Loucy (cell line): ENCODE measurements around the gene TBX3.

Source experiments
- H2AFZ ChIP-seq: fragments of 200-600 bp; sonication (generic); 2 replicates; pipeline ENCODE4 v1.6.0; 2016; ENCODE audit warnings: antibody characterized with exemption, mild to moderate bottlenecking, low read length, moderate library complexity
- H3F3A ChIP-seq: fragments of 200-600 bp; 2 replicates; pipeline ENCODE4 v1.6.0; 2016; ENCODE audit warnings: antibody characterized with exemption, low read depth, mild to moderate bottlenecking
- H3K27me3 ChIP-seq: fragments of 200-600 bp; sonication (generic); 2 replicates; pipeline ENCODE4 v1.6.1; 2014; ENCODE audit warnings: low read length, mild to moderate bottlenecking; ENCODE audit not compliant: insufficient read depth, poor library complexity, severe bottlenecking
- H3K36me3 ChIP-seq: fragments of 200-600 bp; sonication (generic); 2 replicates; pipeline ENCODE4 v1.6.1; 2016; ENCODE audit warnings: low read length; ENCODE audit not compliant: insufficient read depth
- H3K4me1 ChIP-seq: fragments of 200-600 bp; sonication (generic); 2 replicates; pipeline ENCODE4 v1.5.1; 2014; ENCODE audit warnings: low read length, mild to moderate bottlenecking; ENCODE audit not compliant: insufficient read depth, poor library complexity, severe bottlenecking
- H3K4me2 ChIP-seq: fragments of 200-600 bp; sonication (generic); 2 replicates; pipeline ENCODE4 v1.6.0; 2014; ENCODE audit warnings: antibody characterized with exemption, low read length, low read depth, mild to moderate bottlenecking; ENCODE audit not compliant: poor library complexity, severe bottlenecking
- H3K4me3 ChIP-seq: fragments of 200-600 bp; sonication (generic); 2 replicates; pipeline ENCODE4 v1.5.1; 2014; ENCODE audit warnings: low read length, mild to moderate bottlenecking, mixed read lengths; ENCODE audit not compliant: poor library complexity, severe bottlenecking
- H3K79me2 ChIP-seq: fragments of 200-600 bp; sonication (generic); 2 replicates; pipeline ENCODE4 v1.6.1; 2014; ENCODE audit warnings: low read length; ENCODE audit not compliant: insufficient read depth
- H3K9ac ChIP-seq: fragments of 200-600 bp; sonication (generic); 2 replicates; pipeline ENCODE4 v1.6.0; 2014; ENCODE audit warnings: mild to moderate bottlenecking, low read depth, low read length, moderate library complexity; ENCODE audit not compliant: poor library complexity, severe bottlenecking
- H3K9me2 ChIP-seq: fragments of 200-600 bp; sonication (generic); replicated peaks from 2 replicates; pipeline ENCODE4 v1.6.1; 2016; ENCODE audit warnings: low read depth, low read length, mixed read lengths
- H3K9me3 ChIP-seq: fragments of 200-600 bp; sonication (generic); 2 replicates; pipeline ENCODE4 v1.6.1; 2014; ENCODE audit warnings: mild to moderate bottlenecking, antibody characterized with exemption, low read length, low read depth; ENCODE audit not compliant: insufficient read depth
- H4K20me1 ChIP-seq: fragments of 200-600 bp; sonication (generic); 2 replicates; pipeline ENCODE4 v1.6.0; 2014; ENCODE audit warnings: antibody characterized with exemption, low read length, mild to moderate bottlenecking; ENCODE audit not compliant: insufficient read depth, poor library complexity, severe bottlenecking
- EZH2phosphoT487 ChIP-seq: fragments of 200-600 bp; IDR thresholded peaks from 2 replicates; pipeline ENCODE4 v1.6.1; 2018; ENCODE audit warnings: antibody characterized with exemption, mild to moderate bottlenecking, moderate library complexity, borderline replicate concordance
- TF ChIP-seq, protein P1 (sequence below): fragments of 200-600 bp; sonication (generic); conservative IDR thresholded peaks from 2 replicates; pipeline ENCODE4 v1.5.1; 2014; ENCODE audit warnings: mild to moderate bottlenecking, antibody characterized with exemption, low read length

The TBX3 gene

DNA sequence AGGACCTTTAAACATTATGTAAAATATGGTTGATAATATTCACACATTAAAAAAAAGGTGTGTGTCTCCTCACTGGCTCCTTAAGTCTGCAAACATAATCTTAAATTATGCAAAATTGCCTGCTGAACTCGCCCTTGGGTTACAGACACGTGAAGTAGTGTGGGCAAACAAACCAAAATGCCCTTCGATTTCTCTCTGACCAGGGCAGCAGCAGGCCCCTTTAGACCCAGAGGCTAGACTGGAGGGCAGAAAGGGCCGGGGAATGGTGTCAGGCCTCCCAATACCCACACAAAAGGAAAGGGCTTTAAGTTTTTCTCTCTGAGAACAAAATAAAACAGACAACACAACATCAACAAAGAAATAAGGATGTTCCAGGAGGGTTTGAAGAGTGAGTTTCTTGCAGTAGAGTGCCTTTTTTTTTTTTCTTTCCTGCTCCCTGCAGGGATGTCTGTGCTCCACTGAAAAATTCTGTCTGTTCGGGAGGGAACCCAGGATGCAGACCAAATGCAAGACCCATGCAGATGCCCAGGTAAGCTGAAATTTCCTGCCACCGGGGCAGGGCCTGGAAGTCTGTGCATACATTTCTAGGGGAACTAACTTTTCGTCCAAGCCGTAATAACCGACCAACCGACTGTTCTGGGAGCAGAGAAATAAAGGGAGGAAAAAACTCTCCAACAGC, 1.7 kb downstream of the TBX3 start:
- TF ChIP-seq EZH2phosphoT487 = no peak
- TF ChIP-seq, protein P1, sequence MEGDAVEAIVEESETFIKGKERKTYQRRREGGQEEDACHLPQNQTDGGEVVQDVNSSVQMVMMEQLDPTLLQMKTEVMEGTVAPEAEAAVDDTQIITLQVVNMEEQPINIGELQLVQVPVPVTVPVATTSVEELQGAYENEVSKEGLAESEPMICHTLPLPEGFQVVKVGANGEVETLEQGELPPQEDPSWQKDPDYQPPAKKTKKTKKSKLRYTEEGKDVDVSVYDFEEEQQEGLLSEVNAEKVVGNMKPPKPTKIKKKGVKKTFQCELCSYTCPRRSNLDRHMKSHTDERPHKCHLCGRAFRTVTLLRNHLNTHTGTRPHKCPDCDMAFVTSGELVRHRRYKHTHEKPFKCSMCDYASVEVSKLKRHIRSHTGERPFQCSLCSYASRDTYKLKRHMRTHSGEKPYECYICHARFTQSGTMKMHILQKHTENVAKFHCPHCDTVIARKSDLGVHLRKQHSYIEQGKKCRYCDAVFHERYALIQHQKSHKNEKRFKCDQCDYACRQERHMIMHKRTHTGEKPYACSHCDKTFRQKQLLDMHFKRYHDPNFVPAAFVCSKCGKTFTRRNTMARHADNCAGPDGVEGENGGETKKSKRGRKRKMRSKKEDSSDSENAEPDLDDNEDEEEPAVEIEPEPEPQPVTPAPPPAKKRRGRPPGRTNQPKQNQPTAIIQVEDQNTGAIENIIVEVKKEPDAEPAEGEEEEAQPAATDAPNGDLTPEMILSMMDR = no peak
- no peaks in the 10 kb centered on the region for H3K79me2 ChIP-seq
- no peak overlapping the region for H2AFZ ChIP-seq
- no peak overlapping the region for H3K9ac ChIP-seq
- no peak overlapping the region for H3K4me2 ChIP-seq
- no peaks in the 10 kb centered on the region for H4K20me1 ChIP-seq
- H3K4me3 ChIP-seq = no peak overlapping the region
- H3F3A ChIP-seq = no peaks in the 10 kb centered on the region
- no peaks in the 10 kb centered on the region for H3K36me3 ChIP-seq
- no peaks in the 10 kb centered on the region for H3K4me1 ChIP-seq
- H3K9me2 ChIP-seq = no peaks in the 10 kb centered on the region
- peaks cover 6% of the 10 kb centered on the region; the same call in 1 of the 2 replicates for H3K9me3 ChIP-seq
- H3K27me3 ChIP-seq = no peaks in the 10 kb centered on the region

DNA sequence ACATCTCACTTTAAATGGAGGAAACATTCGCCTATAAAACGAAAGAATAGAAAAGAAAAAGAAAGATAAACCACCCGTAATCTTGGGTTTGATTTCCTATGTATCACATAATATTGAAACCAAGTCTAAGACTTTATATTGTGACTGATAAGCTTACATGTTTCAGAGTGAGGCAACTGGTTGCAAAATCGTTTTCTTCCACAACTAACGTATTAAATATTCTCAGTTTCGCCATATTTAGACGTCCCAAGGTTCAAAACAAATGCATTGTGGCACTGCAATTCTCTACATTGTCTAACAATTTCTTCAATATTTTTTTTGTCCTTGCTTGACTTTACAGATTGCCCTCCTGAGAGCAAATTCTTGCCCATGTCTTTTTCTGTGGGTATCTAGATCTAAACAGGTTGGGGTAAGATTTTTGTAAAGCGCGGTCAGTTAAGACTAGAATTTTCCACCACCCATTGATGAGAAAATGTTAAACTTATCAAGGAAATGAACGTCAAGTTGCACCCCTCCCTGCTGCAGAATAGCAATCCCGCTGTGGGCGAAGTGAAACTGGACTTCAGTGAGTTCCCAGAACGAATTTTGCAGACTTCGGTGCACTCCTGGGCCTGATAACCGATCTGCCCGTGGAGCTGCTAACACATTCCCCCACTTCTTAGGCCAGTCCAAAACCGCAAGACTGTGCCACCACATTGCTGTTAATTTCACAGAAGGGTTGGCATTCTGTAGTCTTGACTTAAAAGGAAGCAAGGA, 2.7 kb downstream of the TBX3 start:
- Histone ChIP-seq H3F3A (no peaks in the 10 kb centered on the region), H3K4me2 (no peak overlapping the region), H3K79me2 (no peaks in the 10 kb centered on the region), H3K9me3 (peaks cover 6% of the 10 kb centered on the region; the same call in 1 of the 2 replicates), H3K4me3 (no peak overlapping the region), H2AFZ (no peak overlapping the region), H3K9me2 (no peaks in the 10 kb centered on the region), H3K36me3 (no peaks in the 10 kb centered on the region), H3K27me3 (no peaks in the 10 kb centered on the region), H3K9ac (no peak overlapping the region), H4K20me1 (no peaks in the 10 kb centered on the region), H3K4me1 (no peaks in the 10 kb centered on the region)
- TF ChIP-seq, protein P1 = no peak
- no peak for TF ChIP-seq EZH2phosphoT487

DNA sequence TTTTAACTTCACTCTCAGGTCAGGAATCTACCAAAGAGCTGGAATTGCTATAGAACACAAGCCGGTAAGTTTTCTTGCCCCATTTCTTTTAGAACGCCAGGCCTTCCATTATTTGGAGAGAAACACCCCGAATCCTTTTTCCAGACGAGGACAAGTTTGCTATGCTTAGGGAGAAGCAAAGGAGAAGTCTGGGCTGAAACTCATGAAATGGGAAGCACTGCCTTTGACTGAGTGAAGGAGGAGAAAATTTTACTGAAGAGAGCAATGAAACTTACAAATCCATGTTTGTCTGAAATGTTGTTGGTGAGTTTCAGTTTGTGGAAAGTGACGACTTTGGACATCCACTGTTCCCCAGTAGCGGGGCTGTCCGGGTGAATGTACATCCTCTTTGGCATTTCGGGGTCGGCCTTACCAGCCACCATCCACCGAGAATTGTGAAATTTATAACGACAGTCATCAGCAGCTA, 3.3 kb downstream of the TBX3 start:
- no peaks in the 10 kb centered on the region for H3K27me3 ChIP-seq
- no peak overlapping the region for H3K4me3 ChIP-seq
- no peak overlapping the region for H3K4me2 ChIP-seq
- no peaks in the 10 kb centered on the region for H3K4me1 ChIP-seq
- H3K9ac ChIP-seq = no peak overlapping the region
- no peaks in the 10 kb centered on the region for H3K9me2 ChIP-seq
- TF ChIP-seq EZH2phosphoT487 = no peak
- TF ChIP-seq, protein P1 = no peak
- H4K20me1 ChIP-seq = no peaks in the 10 kb centered on the region
- H3K9me3 ChIP-seq = peaks cover 3% of the 10 kb centered on the region; the same call in 1 of the 2 replicates
- no peaks in the 10 kb centered on the region for H3F3A ChIP-seq
- no peaks in the 10 kb centered on the region for H3K36me3 ChIP-seq
- H2AFZ ChIP-seq = no peak overlapping the region
- H3K79me2 ChIP-seq = no peaks in the 10 kb centered on the region
